BLaER1 treated with 17β-estradiol and CSF1 and Interleukin-3, amounts not matched to agents 10 nM and 100 nM (cell line): Measurements from ENCODE around the gene TGFA.

ENCODE experiments used
- H3K27ac ChIP-seq, 11 experiments: shearing (Covaris generic); formaldehyde crosslinking; 2 replicates each; pipeline ENCODE4 v1.8.1; 2022
- H3K27me3 ChIP-seq, 11 experiments: shearing (Covaris generic); formaldehyde crosslinking; 2 replicates each; pipeline ENCODE4 v1.8.1; 2022
- H3K36me3 ChIP-seq, 11 experiments: shearing (Covaris generic); formaldehyde crosslinking; 2 replicates each; pipeline ENCODE4 v1.8.1; 2022
- H3K4me1 ChIP-seq, 10 experiments: shearing (Covaris generic); formaldehyde crosslinking; 2 replicates each; pipeline ENCODE4 v1.8.1; 2022
- H3K4me2 ChIP-seq, 11 experiments: shearing (Covaris generic); formaldehyde crosslinking; 2 replicates each; pipeline ENCODE4 v1.8.1; 2022
- H3K4me3 ChIP-seq, 10 experiments: shearing (Covaris generic); formaldehyde crosslinking; 2 replicates each; pipeline ENCODE4 v1.8.1; 2022
- H3K9ac ChIP-seq, 11 experiments: shearing (Covaris generic); formaldehyde crosslinking; 2 replicates each; pipeline ENCODE4 v1.8.1; 2022
- H3K9me3 ChIP-seq, 11 experiments: shearing (Covaris generic); formaldehyde crosslinking; replicated peaks in 1 of 11; 2 replicates each; pipeline ENCODE4 v1.8.1; 2022
- H4K20me1 ChIP-seq, 11 experiments: shearing (Covaris generic); formaldehyde crosslinking; 2 replicates each; pipeline ENCODE4 v1.8.1; 2022
- Cebpa-rat ChIP-seq, 11 experiments: shearing (Covaris generic); IDR thresholded peaks; 2 replicates each; pipeline ENCODE4 v1.8.1; 2022

The TGFA gene

DNA sequence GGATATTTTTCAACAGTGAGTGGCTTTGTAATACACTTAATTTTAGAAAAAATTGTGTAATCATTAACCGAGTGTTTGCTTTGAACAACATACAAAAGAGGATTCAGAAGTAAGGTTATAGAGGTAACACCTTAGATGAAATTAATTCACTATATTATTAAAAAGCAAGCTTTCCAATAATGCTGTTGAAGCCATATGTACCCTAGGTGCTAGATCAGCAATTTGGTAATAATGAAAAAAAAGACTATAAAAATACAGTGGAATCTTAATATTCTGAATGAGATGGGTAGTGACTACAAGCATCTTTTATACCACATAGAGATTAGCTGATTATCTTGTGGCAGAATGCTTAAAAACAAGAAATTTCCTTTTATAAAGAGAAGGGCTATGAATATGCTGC lies 136.6 kb downstream of the TGFA start:
- H3K4me1 ChIP-seq: peaks cover 0 to 12% (median 7%) of the 10 kb centered on the region in 10 experiments; a peak in 8 of 20 replicates
- H4K20me1 ChIP-seq: no peaks in the 10 kb centered on the region
- no peak overlapping the region for H3K4me3 ChIP-seq
- H3K36me3 ChIP-seq: no peaks in the 10 kb centered on the region
- H3K4me2 ChIP-seq: no peak overlapping the region
- no peak overlapping the region for H3K9ac ChIP-seq
- H3K27me3 ChIP-seq: 0 out of 22 replicates have a peak, but pooled peaks cover 0 to 6% (median 0%) of the 10 kb centered on the region in 11 experiments
- H3K9me3 ChIP-seq: peaks cover 10 to 25% (median 19%) of the 10 kb centered on the region in 11 experiments; a peak in 20 of 22 replicates
- no peak for TF ChIP-seq Cebpa-rat (IDR thresholded peaks at IDR 0.05)
- H3K27ac ChIP-seq: no peak overlapping the region

DNA sequence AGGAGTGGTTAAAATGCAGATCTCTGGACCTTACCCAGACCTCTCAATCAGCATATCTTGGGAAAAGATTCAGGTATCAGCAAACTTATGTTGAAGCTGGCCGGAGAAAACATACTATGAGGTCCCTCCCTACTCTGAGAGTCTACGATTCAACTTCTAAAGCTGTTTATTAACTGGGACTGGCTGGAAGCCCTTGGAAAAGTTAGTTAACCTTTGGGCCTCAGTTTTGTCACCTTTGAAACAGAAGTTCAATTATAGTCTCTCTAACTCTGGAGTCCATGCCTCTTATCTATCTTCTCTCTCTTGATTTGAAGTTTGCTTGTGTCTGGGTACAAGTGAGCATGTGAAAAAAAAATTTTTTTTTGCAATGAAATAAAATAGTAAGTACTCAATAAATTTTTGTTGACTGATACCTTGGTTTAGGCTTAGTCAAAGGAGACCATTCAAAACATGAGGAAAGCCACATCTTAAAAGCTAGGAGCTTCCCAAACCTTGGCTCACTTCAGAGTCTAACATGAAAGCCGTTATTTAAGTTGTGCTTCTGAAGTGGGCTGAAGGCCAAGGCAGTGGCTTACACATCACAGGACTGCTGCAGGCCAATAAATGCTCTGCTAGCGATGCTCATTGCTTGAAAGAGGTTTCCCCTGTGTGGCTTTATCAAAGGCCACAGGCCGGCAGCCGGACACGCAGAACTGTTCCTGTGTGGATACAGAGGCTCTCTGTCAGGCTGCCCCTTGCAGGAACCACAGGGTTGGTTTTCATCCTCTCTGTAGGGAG lies 141.1 kb downstream of the TGFA start:
- Histone ChIP-seq H3K4me3 (no peak overlapping the region), H3K4me2 (no peak overlapping the region; a peak in 1 of 22 replicates), H3K4me1 (no peaks in the 10 kb centered on the region), H3K27ac (no peak overlapping the region), H3K9ac (no peak overlapping the region), H3K27me3 (0 out of 22 replicates have a peak, but pooled peaks cover 0 to 6% (median 0%) of the 10 kb centered on the region in 11 experiments), H4K20me1 (no peaks in the 10 kb centered on the region), H3K36me3 (no peaks in the 10 kb centered on the region), H3K9me3 (peaks cover 0 to 9% (median 2%) of the 10 kb centered on the region in 11 experiments; a peak in 11 of 22 replicates)
- no peak for TF ChIP-seq Cebpa-rat (IDR thresholded peaks at IDR 0.05)

DNA sequence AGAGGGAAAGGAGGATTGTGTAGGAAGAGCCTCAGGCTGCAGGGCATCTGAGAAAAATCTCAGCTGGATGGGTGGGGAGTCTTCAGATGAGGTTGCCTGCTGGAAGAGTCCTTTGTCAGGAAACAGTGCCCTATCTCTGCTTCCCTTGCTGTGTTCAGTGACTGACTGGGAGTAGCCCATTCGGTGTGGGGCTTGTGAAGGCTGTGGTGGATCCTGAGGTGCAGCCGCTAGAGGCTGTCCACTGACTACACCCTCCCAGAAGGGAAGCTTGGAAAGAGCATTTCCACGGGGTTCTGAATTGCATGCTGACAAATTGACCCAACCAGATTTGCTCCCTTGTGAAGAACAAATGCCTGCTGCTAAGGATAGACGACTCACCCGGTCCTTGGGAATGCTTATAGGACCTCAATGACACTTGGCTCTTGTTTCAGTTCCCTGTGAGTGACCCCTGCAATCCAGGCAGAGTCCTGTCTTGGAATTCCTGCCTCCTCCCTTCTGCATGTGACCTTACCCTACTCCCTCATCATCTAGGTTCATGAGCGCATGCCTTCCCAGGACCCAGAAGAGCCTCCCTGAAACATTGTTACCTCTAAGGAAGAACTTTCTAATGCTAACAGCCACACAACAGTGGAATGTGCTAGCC lies 142.0 kb downstream of the TGFA start:
- Histone ChIP-seq H3K36me3 (no peaks in the 10 kb centered on the region), H4K20me1 (no peaks in the 10 kb centered on the region), H3K9ac (no peak overlapping the region), H3K4me1 (no peaks in the 10 kb centered on the region), H3K27me3 (0 out of 22 replicates have a peak, but pooled peaks cover 0 to 6% (median 0%) of the 10 kb centered on the region in 11 experiments), H3K27ac (no peak overlapping the region), H3K4me3 (no peak overlapping the region), H3K4me2 (no peak overlapping the region), H3K9me3 (peaks cover 0 to 1% (median 0%) of the 10 kb centered on the region in 11 experiments; a peak in 2 of 22 replicates)
- no peak for TF ChIP-seq Cebpa-rat (IDR thresholded peaks at IDR 0.05)

DNA sequence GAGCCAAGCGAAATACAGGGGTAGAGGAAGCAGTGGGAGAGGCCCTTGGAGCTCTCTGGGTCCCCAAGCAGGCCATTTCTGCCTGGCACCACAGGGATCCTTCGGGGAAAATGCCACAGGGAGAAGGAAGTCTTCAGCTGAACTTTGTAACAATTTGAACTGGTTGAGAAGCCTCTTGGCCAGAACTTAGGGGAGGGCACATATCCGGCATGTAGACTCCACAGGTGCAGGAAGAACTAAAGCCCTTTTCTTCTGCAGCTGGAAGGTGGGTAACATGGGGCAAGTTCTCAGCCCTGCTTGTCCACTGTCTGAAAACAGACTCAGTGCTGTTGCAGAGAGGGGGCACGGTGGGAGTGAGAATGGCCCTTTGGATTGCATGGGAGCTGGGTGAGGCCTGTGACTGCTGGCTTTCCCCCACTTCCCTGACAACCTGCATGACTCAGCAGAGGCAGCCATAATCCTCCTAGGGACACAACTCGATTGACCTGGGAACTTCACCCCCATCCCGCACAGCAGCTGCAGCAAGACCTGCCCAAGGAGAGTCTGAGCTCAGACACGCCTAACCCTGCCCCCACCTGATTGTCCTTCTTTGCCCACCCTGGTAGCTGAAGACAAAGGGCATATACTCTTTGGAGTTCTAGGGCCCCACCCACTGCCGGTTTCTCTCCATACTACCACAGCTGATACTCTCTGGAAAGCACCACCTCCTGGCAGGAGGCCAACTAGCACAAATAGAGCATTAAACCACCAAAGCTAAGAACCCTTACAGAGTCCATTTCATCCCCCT lies 150.2 kb downstream of the TGFA start:
- Histone ChIP-seq H3K27ac (peak overlapping the region in 2 of 11 experiments; percentile 6 to 48; a peak in 4 of 22 replicates), H3K27me3 (no peaks in the 10 kb centered on the region), H3K36me3 (no peaks in the 10 kb centered on the region)

DNA sequence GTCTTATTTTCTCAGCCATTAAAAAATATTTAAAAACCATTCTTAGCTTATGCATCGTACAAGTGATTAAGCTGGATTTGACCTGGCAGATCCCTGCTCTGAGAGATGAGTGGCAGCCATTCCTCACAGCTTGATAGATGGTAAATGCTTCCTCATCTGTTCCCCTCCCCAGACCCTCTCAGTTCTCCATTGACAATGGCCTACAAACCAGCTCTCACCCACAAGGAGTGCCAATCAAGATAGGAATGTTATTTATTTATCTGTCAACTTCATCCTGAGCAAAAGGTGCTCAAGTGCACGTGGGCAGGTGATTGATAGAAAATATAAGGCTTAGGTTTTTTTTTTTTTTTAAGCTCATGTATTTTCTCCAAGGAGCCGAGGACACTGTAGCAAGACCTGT lies 153.1 kb downstream of the TGFA start:
- Histone ChIP-seq H4K20me1 (no peaks in the 10 kb centered on the region), H3K4me3 (no peak overlapping the region), H3K9me3 (peaks cover 0 to 13% (median 8%) of the 10 kb centered on the region in 11 experiments; a peak in 12 of 22 replicates), H3K27me3 (no peaks in the 10 kb centered on the region), H3K36me3 (no peaks in the 10 kb centered on the region), H3K4me1 (peaks cover 0 to 46% (median 22%) of the 10 kb centered on the region in 10 experiments; a peak in 14 of 20 replicates), H3K27ac (no peak overlapping the region), H3K9ac (no peak overlapping the region), H3K4me2 (no peak overlapping the region)
- no peak for TF ChIP-seq Cebpa-rat (IDR thresholded peaks at IDR 0.05)

More for the DNA sequence above, 150.2 kb downstream of the TGFA start:
- no peak overlapping the region for H3K9ac ChIP-seq
- H3K4me2 ChIP-seq: peak overlapping the region in 9 of 11 experiments; percentile 21 to 74 (median 60); a peak in 16 of 22 replicates
- peaks cover 0 to 24% (median 12%) of the 10 kb centered on the region in 10 experiments; a peak in 14 of 20 replicates for H3K4me1 ChIP-seq
- H3K4me3 ChIP-seq: no peak overlapping the region
- peaks cover 0 to 19% (median 12%) of the 10 kb centered on the region in 11 experiments; a peak in 13 of 22 replicates for H3K9me3 ChIP-seq
- no peaks in the 10 kb centered on the region for H4K20me1 ChIP-seq
- no peak for TF ChIP-seq Cebpa-rat (IDR thresholded peaks at IDR 0.05)

DNA sequence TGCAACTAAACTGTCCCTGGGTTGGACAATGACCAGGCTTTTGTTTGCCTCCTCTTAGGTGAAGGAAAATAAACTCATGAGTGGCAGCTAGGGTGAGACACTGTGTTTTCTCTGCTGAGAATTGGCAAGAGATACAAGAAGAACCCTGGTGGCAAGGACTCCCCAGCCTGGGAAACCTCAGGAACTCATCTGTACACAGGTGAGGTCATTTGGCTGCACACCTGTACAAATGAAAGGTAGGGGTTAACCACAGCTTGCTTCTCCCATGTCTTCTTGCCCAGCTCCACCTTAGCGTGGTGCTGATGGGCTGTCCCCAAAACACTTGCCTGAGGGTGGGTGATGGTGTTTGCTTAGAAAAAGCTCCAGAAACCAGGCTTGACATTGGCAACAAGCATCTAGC lies 154.6 kb downstream of the TGFA start:
- H3K4me2 ChIP-seq: peak overlapping the region in 6 of 11 experiments; percentile 6 to 50 (median 30); a peak in 8 of 22 replicates
- no peak overlapping the region for H3K27ac ChIP-seq
- peaks cover 0 to 44% (median 22%) of the 10 kb centered on the region in 10 experiments; a peak in 14 of 20 replicates for H3K4me1 ChIP-seq
- no peaks in the 10 kb centered on the region for H3K36me3 ChIP-seq
- peaks cover 0 to 5% (median 0%) of the 10 kb centered on the region in 11 experiments; a peak in 3 of 22 replicates for H3K9me3 ChIP-seq
- H4K20me1 ChIP-seq: no peaks in the 10 kb centered on the region
- H3K9ac ChIP-seq: no peak overlapping the region
- H3K4me3 ChIP-seq: no peak overlapping the region
- no peaks in the 10 kb centered on the region for H3K27me3 ChIP-seq
- TF ChIP-seq Cebpa-rat (IDR thresholded peaks at IDR 0.05): no peak
